Karpas-422 (cell line): ENCODE results near the gene KIF2C. TPM values are rescaled to one million over a fixed set of nuclear protein-coding genes. Genes with fewer than 3 reads are reported as not detected.
"Not testable (repeated sequence)": the region's sequence is repeated elsewhere in the genome, so short reads cannot be mapped to it uniquely, and the experiment has no call there.

Experiments
- DNase-seq: peaks from one replicate; pipeline ENCODE4 v3.0.0-alpha.2; 2015
- H2AFZ ChIP-seq: fragments of 200-600 bp; sonication (generic); 2 replicates; pipeline ENCODE4 v1.6.1; 2014; ENCODE audit warnings: antibody characterized with exemption, low read length, mixed read lengths
- H3K27ac ChIP-seq: fragments of 200-600 bp; sonication (generic); 2 replicates; pipeline ENCODE4 v1.5.1; 2014; ENCODE audit warnings: mild to moderate bottlenecking, low read length, moderate library complexity
- H3K27me3 ChIP-seq: fragments of 200-600 bp; sonication (generic); 2 replicates; pipeline ENCODE4 v1.6.1; 2014; ENCODE audit warnings: low read length, mixed read lengths
- H3K36me3 ChIP-seq: fragments of 200-600 bp; sonication (generic); 2 replicates; pipeline ENCODE4 v1.6.1; 2014; ENCODE audit warnings: low read length, mixed read lengths; ENCODE audit not compliant: insufficient read depth
- H3K4me1 ChIP-seq: fragments of 200-600 bp; sonication (generic); 2 replicates; pipeline ENCODE4 v1.6.1; 2014; ENCODE audit warnings: mild to moderate bottlenecking, low read length, mixed read lengths
- H3K4me2 ChIP-seq: fragments of 200-600 bp; sonication (generic); 2 replicates; pipeline ENCODE4 v1.6.1; 2014; ENCODE audit warnings: low read length, low read depth, mild to moderate bottlenecking; ENCODE audit not compliant: poor library complexity, severe bottlenecking
- H3K4me3 ChIP-seq: fragments of 200-600 bp; sonication (generic); 2 replicates; pipeline ENCODE4 v1.5.1; 2014; ENCODE audit warnings: mild to moderate bottlenecking, antibody characterized with exemption, low read length, mixed read lengths
- H3K79me2 ChIP-seq: fragments of 200-600 bp; sonication (generic); 2 replicates; pipeline ENCODE4 v1.6.1; 2014; ENCODE audit warnings: mild to moderate bottlenecking, low read length, mixed read lengths
- H3K9ac ChIP-seq: fragments of 200-600 bp; sonication (generic); 2 replicates; pipeline ENCODE4 v1.6.0; 2014; ENCODE audit warnings: low read length
- H3K9me2 ChIP-seq: fragments of 200-600 bp; sonication (generic), shearing (Covaris generic); replicated peaks from 2 replicates; pipeline ENCODE4 v1.6.0; 2014; ENCODE audit warnings: mild to moderate bottlenecking, low read length, moderate library complexity; ENCODE audit not compliant: insufficient read depth
- H3K9me3 ChIP-seq: fragments of 300-700, 200-600 bp; sonication (generic); 2 replicates; pipeline ENCODE4 v1.6.1; 2014; ENCODE audit warnings: low read length, mixed read lengths
- H4K20me1 ChIP-seq: fragments of 200-600 bp; sonication (generic); 2 replicates; pipeline ENCODE4 v1.6.1; 2014; ENCODE audit warnings: mild to moderate bottlenecking, antibody characterized with exemption, low read length, low read depth; ENCODE audit not compliant: insufficient read depth
- total RNA-seq: library from RNA; depleted of rRNA; stranded (reverse); fragments of >200 nt; shearing (Covaris generic); gene quantifications from 2 replicates; pipeline ENCODE4 v1.2.3, GENCODE V29; 2014; ENCODE audit warnings: low replicate concordance

Gene KIF2C
- total RNA-seq, 1 experiment from 2014 or later = 26.7 TPM

DNA sequence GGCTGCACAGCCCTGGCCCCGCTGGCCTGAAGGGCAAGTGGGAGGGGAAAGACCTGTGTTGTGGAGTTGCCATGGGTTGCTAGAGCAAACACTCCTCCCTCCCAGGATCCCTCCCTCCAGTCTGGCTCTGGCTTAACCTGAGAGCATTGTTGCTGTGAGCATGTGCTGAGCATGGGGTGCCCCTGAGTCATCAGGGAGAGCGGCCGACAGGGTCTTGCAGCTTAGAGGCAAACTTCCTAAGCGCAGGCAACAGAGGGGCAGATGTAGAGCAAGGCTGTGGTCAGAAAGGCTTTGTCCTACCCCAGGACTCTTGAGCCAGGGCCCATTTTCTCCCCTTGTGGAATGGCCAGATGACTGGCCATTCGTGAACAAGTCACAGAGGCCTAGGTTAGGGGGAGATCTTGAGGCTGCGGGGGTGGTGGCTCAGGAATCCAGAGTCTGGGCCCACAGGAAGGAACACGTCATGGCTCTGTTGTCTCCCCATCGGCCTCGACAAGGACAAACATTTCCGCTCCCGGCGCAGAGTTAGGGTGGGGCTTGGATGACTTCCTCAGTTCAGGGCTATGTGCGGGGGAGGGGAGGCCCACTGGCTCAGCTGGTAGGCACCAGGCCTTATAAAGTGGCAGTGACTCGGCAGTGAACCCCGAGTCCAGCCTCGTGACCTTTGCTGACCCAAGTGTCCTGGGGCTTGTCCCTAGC lies 67.9 kb downstream of the KIF2C start:
- Histone ChIP-seq H3K27ac (peak overlapping the region; percentile 17; the same call in 1 of the 2 replicates), H3K27me3 (no peaks in the 10 kb centered on the region), H4K20me1 (no peaks in the 10 kb centered on the region), H3K4me1 (peaks cover 32% of the 10 kb centered on the region), H3K9me2 (no peaks in the 10 kb centered on the region), H2AFZ (no peak overlapping the region), H3K36me3 (peaks cover 7% of the 10 kb centered on the region; the same call in 1 of the 2 replicates), H3K4me3 (no peak overlapping the region), H3K4me2 (peak overlapping the region; percentile 19), H3K9ac (peak overlapping the region; percentile 22), H3K79me2 (no peaks in the 10 kb centered on the region), H3K9me3 (no peaks in the 10 kb centered on the region)
- DNase-seq = peak; percentile 71

DNA sequence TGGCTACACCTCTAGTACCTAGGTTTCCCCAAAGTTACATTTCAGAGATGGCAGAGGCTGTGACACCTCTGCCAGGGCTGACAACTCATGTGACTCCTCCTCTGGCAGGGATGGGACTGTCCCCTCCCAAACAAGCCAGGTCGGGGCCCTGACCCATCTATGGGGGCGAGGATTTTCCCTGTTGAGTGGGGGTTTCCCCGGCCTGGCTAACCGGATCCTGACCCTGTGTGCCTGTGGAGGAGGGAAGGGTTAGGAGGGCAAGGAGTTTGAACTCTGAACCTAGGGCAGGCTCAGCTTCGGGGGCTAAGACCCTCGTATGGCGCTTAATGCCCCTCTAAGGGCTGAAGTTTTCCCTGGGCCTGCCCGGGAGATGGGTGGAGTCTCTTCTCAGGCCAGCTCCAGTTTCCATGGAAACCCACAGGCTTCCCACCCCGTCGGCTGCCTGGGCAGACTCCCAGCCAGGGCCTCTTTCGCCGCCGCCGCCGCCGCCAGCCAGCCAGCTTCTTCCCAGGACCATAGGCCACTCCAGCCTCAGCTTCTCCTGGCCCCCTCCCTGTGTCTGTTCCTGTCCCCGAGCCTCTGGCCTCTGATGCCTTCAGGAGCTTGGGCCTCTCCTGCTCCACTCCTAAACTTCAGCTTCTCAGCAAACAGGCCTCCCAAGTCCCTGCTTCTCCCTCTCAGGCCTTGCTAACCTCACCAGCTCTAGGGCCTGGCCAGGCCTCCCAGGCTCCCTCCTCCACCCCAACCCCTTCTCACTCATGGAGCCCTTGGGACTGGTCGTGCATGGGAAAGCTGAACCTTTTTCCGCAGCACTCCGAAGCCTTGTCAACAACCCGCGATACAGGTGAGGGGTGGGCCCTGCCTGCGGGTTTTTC lies 68.7 kb downstream of the KIF2C start, which contains the start of gene BTBD19:
Gene BTBD19, plus strand, starts transcription at position 461 of the 875 bp plus-strand sequence. Its CDS starts 298 bp downstream, at position 759.
- H3K27ac ChIP-seq = peak within 1 kb of the TSS; percentile 55
- H3K9ac ChIP-seq = peak within 1 kb of the TSS; percentile 23
- H3K9me3 ChIP-seq = no peaks in the 10 kb centered on the region
- H3K36me3 ChIP-seq = peaks cover 4% of the 10 kb centered on the region; the same call in 1 of the 2 replicates
- no peak for DNase-seq
- no peaks in the 10 kb centered on the region for H3K79me2 ChIP-seq
- no peaks in the 10 kb centered on the region for H3K9me2 ChIP-seq
- no peak within 1 kb of the TSS for H3K4me3 ChIP-seq
- no peaks in the 10 kb centered on the region for H4K20me1 ChIP-seq
- peaks cover 32% of the 10 kb centered on the region for H3K4me1 ChIP-seq
- peak within 1 kb of the TSS; percentile 19 for H3K4me2 ChIP-seq
- no peaks in the 10 kb centered on the region for H3K27me3 ChIP-seq
- no peak within 1 kb of the TSS for H2AFZ ChIP-seq

DNA sequence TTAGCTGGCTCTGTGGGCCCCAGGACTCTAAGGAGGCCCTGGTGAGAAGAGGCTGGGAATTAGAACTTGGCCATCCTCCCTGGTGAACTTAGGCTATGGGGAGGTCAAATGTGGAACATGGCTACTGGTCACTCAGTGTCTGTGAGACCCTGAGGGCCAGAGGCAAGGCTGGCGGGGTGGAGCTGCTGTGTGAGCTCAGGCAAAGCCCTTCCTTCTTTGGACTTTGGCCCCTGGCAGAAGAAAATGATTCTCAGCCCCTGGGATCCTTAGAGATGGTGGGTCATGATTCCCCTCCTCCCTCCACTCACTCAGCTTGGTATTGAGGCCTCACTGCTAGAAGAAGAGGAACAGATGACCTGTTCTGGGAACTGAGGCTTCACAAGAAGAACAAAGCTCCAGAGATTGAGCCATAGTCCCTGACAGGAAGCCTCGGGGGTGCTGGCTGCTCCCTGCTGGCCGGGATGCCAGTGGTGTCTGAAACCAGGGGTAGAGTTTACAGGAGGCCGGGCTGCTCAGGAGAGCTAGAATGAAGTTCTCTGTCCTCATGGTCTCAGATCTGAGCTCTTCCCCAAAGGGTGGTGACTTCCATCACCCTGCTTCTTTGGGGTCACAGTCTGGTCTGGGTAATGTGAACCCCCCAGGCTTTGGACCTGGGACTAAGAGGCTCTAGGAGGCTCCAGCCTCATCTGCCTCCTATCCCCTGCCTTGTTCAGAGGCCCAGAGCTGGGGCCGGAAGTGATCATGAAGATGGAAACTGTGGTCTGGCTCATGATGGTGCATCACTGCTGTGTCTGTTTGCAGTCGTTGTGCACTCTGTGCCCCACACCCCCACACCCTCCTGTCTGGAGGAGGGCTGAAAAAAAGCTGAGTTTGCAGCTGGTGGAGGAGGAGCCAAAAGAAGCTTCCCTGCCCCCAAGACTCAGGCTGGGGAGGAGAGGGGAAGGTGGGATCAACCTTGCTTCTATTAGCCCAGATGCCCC lies 69.6 kb downstream of the KIF2C start:
- DNase-seq = peak; percentile 62
- peak overlapping the region; percentile 23 for H3K9ac ChIP-seq
- peaks cover 3% of the 10 kb centered on the region; the same call in 1 of the 2 replicates for H3K36me3 ChIP-seq
- no peak overlapping the region for H3K4me3 ChIP-seq
- peaks cover 32% of the 10 kb centered on the region for H3K4me1 ChIP-seq
- no peaks in the 10 kb centered on the region for H3K9me3 ChIP-seq
- H2AFZ ChIP-seq = no peak overlapping the region
- no peaks in the 10 kb centered on the region for H4K20me1 ChIP-seq
- no peaks in the 10 kb centered on the region for H3K79me2 ChIP-seq
- H3K4me2 ChIP-seq = no peak overlapping the region
- peak overlapping the region; percentile 55 for H3K27ac ChIP-seq
- H3K27me3 ChIP-seq = no peaks in the 10 kb centered on the region
- no peaks in the 10 kb centered on the region for H3K9me2 ChIP-seq

DNA sequence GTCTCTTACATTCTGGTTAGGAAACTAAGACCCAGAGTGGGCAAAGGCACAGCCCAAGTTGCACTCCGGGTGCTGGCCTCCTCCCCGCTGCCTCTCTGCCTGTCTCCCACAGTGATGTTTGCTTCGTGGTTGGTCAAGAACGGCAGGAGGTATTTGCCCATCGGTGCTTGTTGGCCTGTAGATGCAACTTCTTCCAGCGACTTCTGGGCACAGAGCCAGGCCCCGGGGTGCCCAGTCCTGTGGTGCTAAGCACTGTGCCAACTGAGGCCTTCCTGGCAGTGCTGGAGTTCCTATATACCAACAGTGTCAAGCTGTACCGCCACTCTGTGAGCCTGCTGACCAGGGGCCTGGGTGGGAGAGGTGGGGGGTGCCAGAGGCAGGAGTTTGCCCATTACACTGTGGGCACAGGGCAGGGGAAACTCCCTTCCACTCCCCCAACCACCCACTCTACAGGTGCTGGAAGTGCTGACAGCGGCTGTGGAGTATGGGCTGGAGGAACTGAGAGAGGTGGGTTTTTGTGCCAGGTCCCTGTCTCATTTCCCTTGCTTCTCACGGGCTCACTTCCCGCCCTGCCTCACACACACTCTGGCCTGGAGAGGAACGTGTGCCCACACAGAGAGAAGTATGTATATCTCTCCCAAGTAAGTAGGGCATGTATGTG lies 70.6 kb downstream of the KIF2C start:
- no peak overlapping the region for H3K4me2 ChIP-seq
- H3K36me3 ChIP-seq = no peaks in the 10 kb centered on the region
- no peak overlapping the region for H3K4me3 ChIP-seq
- H3K79me2 ChIP-seq = no peaks in the 10 kb centered on the region
- no peak overlapping the region for H3K27ac ChIP-seq
- no peaks in the 10 kb centered on the region for H4K20me1 ChIP-seq
- peaks cover 32% of the 10 kb centered on the region for H3K4me1 ChIP-seq
- H2AFZ ChIP-seq = no peak overlapping the region
- DNase-seq = no peak
- H3K27me3 ChIP-seq = no peaks in the 10 kb centered on the region
- no peaks in the 10 kb centered on the region for H3K9me2 ChIP-seq
- H3K9ac ChIP-seq = no peak overlapping the region
- H3K9me3 ChIP-seq = no peaks in the 10 kb centered on the region

DNA sequence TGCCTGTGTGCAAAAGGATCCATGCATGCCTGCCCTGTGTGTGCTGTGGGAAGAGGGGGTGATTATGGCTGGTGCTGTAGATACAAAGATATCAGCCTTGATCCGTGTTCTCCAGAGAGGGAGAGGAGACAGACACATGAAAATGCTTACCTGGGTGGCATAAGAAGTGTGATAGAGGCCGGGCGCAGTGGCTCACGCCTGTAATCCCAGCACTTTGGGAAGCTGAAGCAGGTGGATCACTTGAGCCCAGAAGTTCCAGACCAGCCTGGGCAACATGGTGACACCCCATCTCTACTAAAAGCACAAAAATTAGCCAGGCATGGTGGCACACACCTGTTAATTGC lies 71.1 kb downstream of the KIF2C start:
- H3K36me3 ChIP-seq, DNase-seq, H3K4me2 ChIP-seq, H3K9me2 ChIP-seq, H3K27ac ChIP-seq, H3K4me3 ChIP-seq, H3K9me3 ChIP-seq, H2AFZ ChIP-seq, H3K27me3 ChIP-seq, H3K79me2 ChIP-seq, H3K9ac ChIP-seq, H4K20me1 ChIP-seq: not testable (repeated sequence)
- peaks cover 32% of the 10 kb centered on the region for H3K4me1 ChIP-seq

DNA sequence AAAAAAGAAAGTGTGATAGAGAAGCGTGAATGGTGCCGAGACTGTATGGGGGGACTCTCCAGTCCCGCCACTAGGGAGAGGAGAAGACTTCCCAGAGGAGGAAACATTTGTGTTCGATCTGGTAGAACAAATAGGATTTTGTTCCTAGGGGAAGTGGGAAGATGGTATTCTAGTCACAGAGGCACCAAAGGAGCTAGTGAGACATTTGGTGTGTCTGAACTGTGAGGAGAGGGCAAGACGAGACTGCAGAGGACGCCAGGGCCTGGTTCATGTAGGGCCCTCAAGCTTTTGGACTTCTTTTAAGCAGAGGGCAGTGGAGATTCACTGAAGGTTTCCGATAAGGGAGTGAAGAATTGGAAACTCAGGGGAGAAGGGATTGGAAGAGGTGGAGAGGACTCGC lies 71.6 kb downstream of the KIF2C start:
- Histone ChIP-seq H4K20me1 (no peaks in the 10 kb centered on the region), H3K27me3 (no peaks in the 10 kb centered on the region), H3K4me2 (no peak overlapping the region), H3K4me1 (peaks cover 32% of the 10 kb centered on the region), H3K4me3 (no peak overlapping the region), H3K9ac (no peak overlapping the region), H3K79me2 (no peaks in the 10 kb centered on the region), H3K36me3 (no peaks in the 10 kb centered on the region), H2AFZ (no peak overlapping the region), H3K9me3 (no peaks in the 10 kb centered on the region), H3K27ac (no peak overlapping the region), H3K9me2 (no peaks in the 10 kb centered on the region)
- DNase-seq = no peak

DNA sequence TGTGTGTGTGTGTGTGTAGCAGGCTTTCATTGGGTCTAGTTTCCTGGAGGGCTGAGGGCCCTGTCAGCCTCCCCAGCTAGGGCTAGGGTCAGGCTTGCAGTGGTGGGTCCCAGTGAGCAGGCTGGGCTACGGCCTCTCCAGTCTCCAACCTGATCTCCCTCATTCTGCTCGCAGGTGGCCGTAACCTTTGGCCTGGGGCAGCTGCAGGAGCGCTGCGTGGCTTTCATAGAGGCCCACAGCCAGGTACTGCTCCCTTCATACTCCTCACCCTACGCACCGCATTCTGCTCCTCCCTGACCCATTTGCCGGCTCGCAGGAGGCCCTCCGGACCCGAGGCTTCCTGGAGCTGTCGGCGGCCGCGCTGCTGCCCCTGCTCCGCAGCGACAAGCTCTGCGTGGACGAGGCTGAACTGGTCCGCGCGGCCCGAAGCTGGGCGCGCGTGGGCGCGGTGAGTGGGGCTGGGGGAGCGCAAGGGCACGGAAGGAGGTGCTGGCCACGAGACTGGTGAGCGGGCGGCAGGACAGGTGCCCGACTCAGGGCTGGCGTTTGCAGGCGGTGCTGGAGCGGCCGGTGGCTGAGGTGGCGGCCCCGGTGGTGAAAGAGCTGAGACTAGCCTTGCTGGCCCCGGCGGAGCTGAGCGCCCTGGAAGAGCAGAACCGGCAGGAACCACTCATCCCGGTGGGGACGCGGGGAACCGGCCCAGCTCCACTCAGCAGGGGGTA lies 73.3 kb downstream of the KIF2C start:
- H3K27ac ChIP-seq = no peak overlapping the region
- H3K9ac ChIP-seq = no peak overlapping the region
- H3K36me3 ChIP-seq = no peaks in the 10 kb centered on the region
- no peaks in the 10 kb centered on the region for H3K27me3 ChIP-seq
- H3K9me3 ChIP-seq = no peaks in the 10 kb centered on the region
- no peak overlapping the region for H2AFZ ChIP-seq
- H3K79me2 ChIP-seq = no peaks in the 10 kb centered on the region
- H4K20me1 ChIP-seq = no peaks in the 10 kb centered on the region
- DNase-seq = no peak
- no peaks in the 10 kb centered on the region for H3K9me2 ChIP-seq
- H3K4me3 ChIP-seq = peak overlapping the region; percentile 57; the same call in 1 of the 2 replicates
- H3K4me1 ChIP-seq = peaks cover 18% of the 10 kb centered on the region
- peak overlapping the region; percentile 65 for H3K4me2 ChIP-seq
